GM18502 (cell line): ENCODE measurements around the gene PLEKHG2.

Experiments
- ATAC-seq: cut with Tn5 transposase; IDR thresholded peaks from one replicate; pipeline ENCODE4 v1.9.1; 2021; ENCODE audit warnings: mild to moderate bottlenecking; ENCODE audit not compliant: unreplicated experiment, poor library complexity

Gene PLEKHG2

DNA sequence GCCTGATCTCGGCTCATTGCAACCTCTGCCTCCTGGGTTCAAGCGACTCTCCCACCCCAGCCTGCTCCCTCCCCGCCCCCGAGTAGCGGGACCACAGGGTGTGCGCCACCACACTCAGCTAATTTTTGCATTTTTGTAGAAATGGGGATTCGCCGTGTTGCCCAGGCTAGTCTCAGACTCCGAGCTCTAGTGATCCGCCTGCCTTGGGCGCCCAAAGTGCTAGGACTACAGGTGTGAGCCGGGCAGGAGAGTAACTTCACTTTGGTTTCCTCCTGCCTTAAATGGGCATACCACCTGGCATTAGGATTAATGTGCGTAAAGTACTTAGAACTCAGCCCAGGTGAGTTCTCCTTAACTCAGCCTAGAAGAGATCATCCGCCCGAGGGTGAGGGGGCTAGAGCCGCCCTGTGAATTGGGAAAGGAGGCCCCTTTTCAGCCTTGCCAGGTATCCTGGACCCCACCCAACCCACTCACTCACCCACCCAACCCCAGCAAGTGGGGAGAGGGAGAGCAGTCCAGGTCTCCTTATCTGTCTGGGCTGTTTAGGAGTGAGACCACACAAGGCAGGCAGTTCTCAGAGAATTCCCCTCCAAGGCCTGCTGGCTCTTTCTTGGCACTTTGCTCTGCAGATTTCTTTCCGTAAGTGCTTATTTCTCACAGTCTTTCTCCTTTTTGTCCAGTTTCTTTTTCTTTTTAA lies 7.1 kb upstream of the PLEKHG2 start:
- no peak for ATAC-seq

DNA sequence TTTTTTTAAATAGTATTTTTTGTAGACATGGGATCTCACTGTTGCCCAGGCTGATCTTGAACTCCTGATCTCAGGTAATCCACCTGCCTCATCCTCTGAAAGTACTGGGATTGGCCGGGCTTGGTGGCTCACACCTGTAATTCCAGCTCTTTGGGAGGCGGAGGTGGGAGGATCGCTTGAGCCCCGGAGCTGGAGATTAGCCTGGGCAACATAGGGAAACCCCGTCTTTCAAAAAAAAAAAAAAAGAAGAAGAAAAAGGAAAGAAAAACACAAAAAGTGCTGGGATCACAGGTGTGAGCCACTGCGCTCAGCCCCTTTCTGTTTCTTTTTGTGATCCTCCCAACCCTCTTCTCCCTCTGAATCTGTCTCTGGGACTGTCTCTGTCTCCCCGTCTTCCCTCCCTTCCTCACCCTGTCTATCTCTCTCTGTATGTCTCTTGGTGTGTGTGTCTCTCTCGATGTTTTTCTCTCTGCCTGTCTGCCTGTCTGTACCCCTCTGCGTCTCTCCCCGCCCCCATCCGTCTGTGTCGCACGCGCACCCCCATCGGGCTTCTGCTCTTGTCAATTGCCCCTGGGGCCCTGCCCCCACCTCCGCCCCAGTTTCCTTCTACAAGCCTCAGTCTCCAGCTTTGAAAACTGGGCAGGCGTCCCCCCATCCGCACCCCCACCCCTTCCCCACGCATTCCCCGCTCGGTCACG lies 6.4 kb upstream of the PLEKHG2 start:
- ATAC-seq: no peak

DNA sequence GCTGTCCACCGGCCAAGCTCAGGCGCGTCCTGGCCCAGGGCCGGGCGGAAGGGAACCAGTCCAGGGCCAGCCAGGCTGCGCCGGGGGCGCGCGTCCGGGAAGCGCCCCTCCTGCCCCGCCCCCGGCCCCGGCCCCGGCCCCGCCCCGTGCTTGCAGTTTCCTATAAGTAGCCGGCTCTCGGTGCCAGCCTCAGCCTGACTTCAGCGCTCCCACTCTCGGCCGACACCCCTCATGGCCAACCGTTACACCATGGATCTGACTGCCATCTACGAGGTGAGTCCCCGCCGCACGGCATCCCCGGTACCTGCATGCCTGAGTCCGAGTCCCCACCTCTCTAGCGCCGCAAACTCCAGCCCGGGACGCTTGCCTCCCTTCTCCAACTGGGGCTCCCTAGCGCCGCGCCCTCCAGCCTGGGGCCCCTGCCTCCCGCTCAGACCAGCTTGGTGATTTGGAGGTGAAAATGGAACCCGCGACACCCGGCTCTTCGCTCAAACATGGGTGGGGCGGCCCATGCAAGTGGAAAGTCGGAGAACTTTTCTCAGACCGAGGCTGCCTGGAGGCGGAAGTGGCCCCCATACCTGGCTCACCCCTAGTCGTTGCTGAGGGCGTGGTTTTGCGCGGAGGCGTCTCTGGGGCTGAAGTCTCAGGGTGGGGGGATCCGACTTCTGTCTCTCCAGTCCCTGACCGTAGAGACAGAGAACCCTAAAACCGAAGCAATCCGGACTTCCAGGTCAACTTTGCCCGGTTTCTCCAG lies 5.6 kb upstream of the PLEKHG2 start, which contains the start of gene ZFP36:
ZFP36 (plus strand) TSS at position 192 of the 754 bp plus-strand sequence; CDS start at position 250, 58 bp downstream.
- no peak for ATAC-seq

DNA sequence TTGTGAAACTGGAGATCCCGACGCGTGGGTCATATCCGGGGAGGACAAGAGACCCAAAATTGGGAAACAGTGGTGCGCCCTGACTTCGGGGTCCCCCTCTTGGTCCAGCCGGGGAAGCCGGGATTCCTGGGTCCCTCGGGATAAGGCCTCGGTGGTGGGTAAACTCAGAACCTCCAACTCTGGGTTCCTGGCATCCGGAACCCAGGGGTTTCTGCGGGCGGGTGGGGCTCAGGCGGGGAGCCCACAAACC lies 5.1 kb upstream of the PLEKHG2 start:
- no peak for ATAC-seq

DNA sequence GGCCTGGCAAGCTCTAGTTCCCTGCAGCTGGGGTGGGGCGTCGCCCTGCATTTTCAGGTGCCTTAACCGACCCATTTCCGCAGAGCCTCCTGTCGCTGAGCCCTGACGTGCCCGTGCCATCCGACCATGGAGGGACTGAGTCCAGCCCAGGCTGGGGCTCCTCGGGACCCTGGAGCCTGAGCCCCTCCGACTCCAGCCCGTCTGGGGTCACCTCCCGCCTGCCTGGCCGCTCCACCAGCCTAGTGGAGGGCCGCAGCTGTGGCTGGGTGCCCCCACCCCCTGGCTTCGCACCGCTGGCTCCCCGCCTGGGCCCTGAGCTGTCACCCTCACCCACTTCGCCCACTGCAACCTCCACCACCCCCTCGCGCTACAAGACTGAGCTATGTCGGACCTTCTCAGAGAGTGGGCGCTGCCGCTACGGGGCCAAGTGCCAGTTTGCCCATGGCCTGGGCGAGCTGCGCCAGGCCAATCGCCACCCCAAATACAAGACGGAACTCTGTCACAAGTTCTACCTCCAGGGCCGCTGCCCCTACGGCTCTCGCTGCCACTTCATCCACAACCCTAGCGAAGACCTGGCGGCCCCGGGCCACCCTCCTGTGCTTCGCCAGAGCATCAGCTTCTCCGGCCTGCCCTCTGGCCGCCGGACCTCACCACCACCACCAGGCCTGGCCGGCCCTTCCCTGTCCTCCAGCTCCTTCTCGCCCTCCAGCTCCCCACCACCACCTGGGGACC lies 4.6 kb upstream of the PLEKHG2 start:
- no peak for ATAC-seq

- ATAC-seq: no peak
These were observed 3.9 kb upstream of the PLEKHG2 start for GRCh38 chr19:39408392-39409207.

GRCh38 chr19:39409208-39410016 lies 3.1 kb upstream of the PLEKHG2 start:
- ATAC-seq: no peak

GRCh38 chr19:39410017-39410830 lies 2.2 kb upstream of the PLEKHG2 start:
- peak; percentile 24 for ATAC-seq

DNA sequence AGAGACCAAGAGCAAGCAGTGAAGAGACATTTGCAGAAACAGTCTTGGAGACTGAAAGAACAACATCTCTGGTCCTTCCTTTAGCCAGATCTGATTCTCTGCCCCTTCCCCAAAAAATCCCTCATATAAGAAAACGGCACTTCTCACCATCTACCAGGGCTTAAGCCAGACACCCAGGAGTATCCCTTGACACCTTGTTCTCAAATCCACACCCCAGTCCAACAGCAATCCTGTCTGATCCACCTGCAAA lies 1.7 kb upstream of the PLEKHG2 start:
- ATAC-seq: no peak

- no peak for ATAC-seq
These were observed 1.2 kb upstream of the PLEKHG2 start for GRCh38 chr19:39411081-39411831.

DNA sequence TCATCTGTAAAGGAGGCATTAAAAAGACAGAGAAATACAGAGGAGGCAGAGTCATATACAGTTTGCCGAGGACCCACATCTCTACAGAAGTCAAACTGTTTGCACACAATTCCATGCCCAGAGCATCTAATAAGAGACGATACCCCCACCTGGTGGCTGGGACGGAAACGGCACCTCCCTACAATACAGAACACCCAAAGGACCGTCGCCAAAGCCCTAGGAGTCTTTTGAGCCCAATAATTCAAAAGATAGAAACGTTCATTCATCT lies 703 bp upstream of the PLEKHG2 start:
- ATAC-seq: peak; percentile 25

DNA sequence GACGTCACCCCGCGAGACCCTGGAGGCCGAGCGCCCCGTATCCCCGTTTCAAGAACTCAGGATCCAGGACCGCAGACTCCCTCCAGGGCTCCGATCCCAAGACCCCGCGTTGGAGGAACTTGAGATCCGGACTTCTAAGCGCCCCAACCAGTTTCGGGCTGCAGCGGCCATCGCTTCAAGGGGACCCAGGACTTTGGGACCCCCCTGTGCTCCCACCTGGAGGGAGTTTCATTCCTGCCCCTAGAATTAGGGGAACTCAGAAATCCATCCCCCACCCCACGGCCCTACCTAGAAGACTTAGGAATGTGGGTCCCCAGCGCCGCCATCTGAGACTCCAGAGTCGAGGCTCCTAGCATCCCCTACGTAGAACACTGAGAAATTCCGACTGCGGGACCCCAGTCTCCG lies 400 bp downstream of the PLEKHG2 start:
- ATAC-seq: no peak

- no peak for ATAC-seq
These were observed 922 bp downstream of the PLEKHG2 start for GRCh38 chr19:39413272-39413910.

DNA sequence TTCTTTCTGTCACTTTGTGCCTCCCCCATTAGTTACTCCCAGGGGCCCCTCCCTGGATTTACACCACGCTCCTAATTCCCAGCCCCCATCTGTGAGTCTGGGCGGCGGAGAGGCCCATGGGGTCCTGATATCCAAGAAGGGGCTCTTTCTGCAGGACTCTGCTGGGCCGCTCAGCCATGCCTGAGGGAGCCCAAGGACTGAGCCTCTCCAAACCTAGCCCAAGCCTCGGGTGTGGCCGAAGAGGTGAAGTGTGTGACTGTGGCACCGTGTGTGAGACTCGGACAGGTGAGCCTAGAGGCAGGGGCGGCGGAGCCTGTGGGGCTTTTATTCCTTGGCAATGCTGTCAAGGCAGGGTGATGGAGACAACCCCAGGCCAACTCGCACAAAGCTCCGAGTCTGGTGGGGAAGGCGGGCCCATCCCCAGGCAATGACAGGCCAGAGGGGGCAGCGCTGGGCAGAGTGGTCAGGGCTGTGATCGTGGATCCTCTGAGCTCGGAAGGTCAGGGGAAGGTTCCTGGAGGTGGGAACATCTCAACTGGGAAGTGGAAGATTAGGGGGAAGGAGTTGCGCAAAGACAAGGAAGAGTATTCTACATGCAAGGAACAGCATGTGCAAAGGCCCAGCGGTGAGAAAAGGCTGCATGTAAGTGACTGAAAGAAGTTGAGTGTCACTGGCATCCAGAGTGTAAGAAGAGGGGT lies 1.6 kb downstream of the PLEKHG2 start:
- ATAC-seq: no peak

- ATAC-seq: no peak
These were observed 2.9 kb downstream of the PLEKHG2 start for GRCh38 chr19:39415111-39416046.
